Erythroblast (primary cell): ENCODE measurements around the gene HERPUD2.

ENCODE experiments used
- GATA1 ChIP-seq: IDR thresholded peaks from 2 replicates; pipeline ENCODE4 v1.6.1; 2011; ENCODE audit warnings: low read depth, mild to moderate bottlenecking, control low read depth, low read length, moderate library complexity
- POLR2A ChIP-seq: IDR thresholded peaks from 2 replicates; pipeline ENCODE4 v1.6.1; 2011; ENCODE audit warnings: mild to moderate bottlenecking, low read length

DNA sequence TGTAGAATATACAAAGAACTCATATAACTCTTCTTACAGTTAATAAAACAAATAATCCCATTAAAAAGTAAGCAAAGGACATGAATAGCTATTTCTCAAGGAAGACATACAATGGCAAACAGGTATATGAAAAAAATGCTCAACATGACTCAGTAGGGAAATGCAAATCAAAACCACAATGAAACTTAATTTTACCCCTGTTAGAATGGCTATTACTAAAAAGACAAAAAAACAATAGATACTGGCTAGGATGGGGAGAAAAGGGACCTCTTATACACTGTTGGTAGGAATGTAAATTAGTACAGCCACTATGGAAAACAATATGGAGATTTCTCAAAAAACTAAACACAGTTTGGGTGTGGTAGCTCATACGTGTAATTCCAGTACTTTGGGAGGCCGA, 37.8 kb downstream of the HERPUD2 start:
- TF ChIP-seq POLR2A (no peak), GATA1 (no peak)
